CD4-positive, alpha-beta T cell (primary cell): Measurements from ENCODE around the gene TSPAN13. TPM values are rescaled to one million over a fixed set of nuclear protein-coding genes. Genes with fewer than 3 reads are reported as not detected.

ENCODE experiments used
- ATAC-seq: fragments of 200-7000 bp; cut with Tn5 transposase; one replicate; pipeline ENCODE4 v1.10.0; 2022; ENCODE audit warnings: mild to moderate bottlenecking; ENCODE audit not compliant: poor library complexity
- CTCF ChIA-PET: fragments of 350-600 bp; sonication (Branson Sonifier 250); formaldehyde crosslinking; loops from one replicate; lab custom pipeline; 2021; ENCODE audit warnings: antibody characterized with exemption, inconsistent platforms; lab: Charles Lee
- POLR2A ChIA-PET: fragments of 350-600 bp; sonication (Branson Sonifier 250); formaldehyde crosslinking; loops from one replicate; lab custom pipeline; 2021; ENCODE audit warnings: antibody characterized with exemption, inconsistent platforms; lab: Charles Lee
- DNase-seq, 14 experiments: peaks; one replicate each; pipeline ENCODE4 v3.0.0-alpha.2; 2013 to 2020; ENCODE audit warnings: mixed read lengths in 2 of 14
- H3K27ac ChIP-seq, 2 donors: one replicate each; pipeline versions ENCODE4 v1.5.1 to v1.7.0; 2013; ENCODE audit warnings: low read length in 2 of 2, low read depth in 1 of 2, mild to moderate bottlenecking in 1 of 2
- H3K27me3 ChIP-seq, 2 experiments: 1 replicate in 1 of 2; 2 replicates in 1 of 2; pipeline versions ENCODE4 v1.6.1 to v1.7.0; 2013; ENCODE audit warnings: low read length in 2 of 2, control low read depth in 1 of 2, mild to moderate bottlenecking in 1 of 2, moderate library complexity in 1 of 2; ENCODE audit not compliant: insufficient read depth in 2 of 2, control insufficient read depth in 1 of 2
- H3K36me3 ChIP-seq: one replicate; pipeline ENCODE4 v1.6.1; 2013; ENCODE audit warnings: low read length, control low read depth; ENCODE audit not compliant: insufficient read depth
- H3K4me1 ChIP-seq: one replicate; pipeline ENCODE4 v1.6.1; 2013; ENCODE audit warnings: low read length, control low read depth; ENCODE audit not compliant: insufficient read depth
- H3K4me3 ChIP-seq: one replicate; pipeline ENCODE4 v1.5.1; 2013; ENCODE audit warnings: mild to moderate bottlenecking, low read length, moderate library complexity
- H3K9me3 ChIP-seq, 2 experiments: 1 replicate in 1 of 2; 2 replicates in 1 of 2; pipeline versions ENCODE4 v1.6.1 to v1.7.0; 2013; ENCODE audit warnings: low read length in 2 of 2, mild to moderate bottlenecking in 2 of 2, control low read depth in 1 of 2, moderate library complexity in 1 of 2; ENCODE audit not compliant: control insufficient read depth in 1 of 2, insufficient read depth in 1 of 2
- H3K27ac Mint-ChIP-seq: one replicate; pipeline ENCODE4 v1.8.0; 2020; ENCODE audit warnings: mixed read lengths
- H3K27me3 Mint-ChIP-seq: one replicate; pipeline ENCODE4 v1.8.0; 2021; ENCODE audit warnings: mixed read lengths
- H3K36me3 Mint-ChIP-seq: one replicate; pipeline ENCODE4 v1.8.0; 2021; ENCODE audit warnings: low read depth, mixed read lengths
- H3K4me1 Mint-ChIP-seq: one replicate; pipeline ENCODE4 v1.8.0; 2021; ENCODE audit warnings: low read depth, mixed read lengths
- H3K4me3 Mint-ChIP-seq: one replicate; pipeline ENCODE4 v1.8.0; 2020; ENCODE audit warnings: mild to moderate bottlenecking, mixed read lengths
- H3K9me3 Mint-ChIP-seq: one replicate; pipeline ENCODE4 v1.8.0; 2020; ENCODE audit warnings: mixed read lengths
- intact Hi-C, 2 experiments: fragments of 100-400 bp; cut with DNase I in 1 of 2; cut with micrococcal nuclease in 1 of 2; formaldehyde crosslinking; loops; one replicate each; pipeline versions ENCODE4 v1.15.1 to v1.9.0; 2023 to 2025; cut with DNase I, micrococcal nuclease
- total RNA-seq, 174 experiments: library from RNA in 2 of 174; stranded (reverse) in 2 of 174; gene quantifications; one replicate each; pipeline ENCODE4 v1.2.3 and lab custom pipeline; 2021 to 2026
- TF ChIP-seq, protein P1 (sequence below): fragments of 200-600 bp; IDR thresholded peaks from one replicate; pipeline ENCODE4 v1.8.0; 2022; ENCODE audit warnings: antibody characterized with exemption, mild to moderate bottlenecking

Gene TSPAN13
- total RNA-seq, 2 experiments from 2014 or later: 0.16 to 0.25 TPM

DNA sequence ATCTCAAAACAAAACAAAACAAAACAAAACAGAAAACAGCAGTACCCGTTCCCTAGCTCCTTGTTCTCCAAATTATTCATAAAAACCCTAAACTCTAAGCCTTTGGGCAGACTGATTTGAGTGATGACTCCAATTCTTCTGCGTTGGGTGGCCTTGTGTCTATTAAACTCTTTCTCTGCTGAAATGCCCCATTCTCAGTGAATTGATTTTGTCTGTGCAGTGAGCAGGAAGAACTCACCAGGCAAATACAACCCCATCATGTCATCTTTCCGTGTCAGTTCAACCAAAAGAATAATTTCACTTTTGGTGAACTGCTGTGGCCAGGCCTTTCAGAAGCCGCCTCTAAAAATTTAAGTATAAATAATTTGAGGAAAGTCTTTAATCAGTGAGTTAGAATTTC lies 18.5 kb upstream of the TSPAN13 start:
- Histone ChIP-seq H3K36me3 (no peaks in the 10 kb centered on the region), H3K4me1 (no peaks in the 10 kb centered on the region), H3K27ac (no peak overlapping the region), H3K9me3 (no peaks in the 10 kb centered on the region), H3K27me3 (no peaks in the 10 kb centered on the region), H3K4me3 (no peak overlapping the region)
- Mint-ChIP-seq H3K27me3 (no peaks in the 10 kb centered on the region), H3K4me1 (no peaks in the 10 kb centered on the region), H3K9me3 (no peaks in the 10 kb centered on the region), H3K4me3 (no peak overlapping the region), H3K36me3 (no peaks in the 10 kb centered on the region), H3K27ac (no peak overlapping the region)
- TF ChIP-seq, protein P1, sequence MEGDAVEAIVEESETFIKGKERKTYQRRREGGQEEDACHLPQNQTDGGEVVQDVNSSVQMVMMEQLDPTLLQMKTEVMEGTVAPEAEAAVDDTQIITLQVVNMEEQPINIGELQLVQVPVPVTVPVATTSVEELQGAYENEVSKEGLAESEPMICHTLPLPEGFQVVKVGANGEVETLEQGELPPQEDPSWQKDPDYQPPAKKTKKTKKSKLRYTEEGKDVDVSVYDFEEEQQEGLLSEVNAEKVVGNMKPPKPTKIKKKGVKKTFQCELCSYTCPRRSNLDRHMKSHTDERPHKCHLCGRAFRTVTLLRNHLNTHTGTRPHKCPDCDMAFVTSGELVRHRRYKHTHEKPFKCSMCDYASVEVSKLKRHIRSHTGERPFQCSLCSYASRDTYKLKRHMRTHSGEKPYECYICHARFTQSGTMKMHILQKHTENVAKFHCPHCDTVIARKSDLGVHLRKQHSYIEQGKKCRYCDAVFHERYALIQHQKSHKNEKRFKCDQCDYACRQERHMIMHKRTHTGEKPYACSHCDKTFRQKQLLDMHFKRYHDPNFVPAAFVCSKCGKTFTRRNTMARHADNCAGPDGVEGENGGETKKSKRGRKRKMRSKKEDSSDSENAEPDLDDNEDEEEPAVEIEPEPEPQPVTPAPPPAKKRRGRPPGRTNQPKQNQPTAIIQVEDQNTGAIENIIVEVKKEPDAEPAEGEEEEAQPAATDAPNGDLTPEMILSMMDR: no peak
- DNase-seq (no peak), ATAC-seq (no peak)
- CTCF ChIA-PET: interaction anchor here (1.2 kb wide), 1 partner anchor 16 kb away, joined by 3 read pairs; no protein-coding TSS in a partner anchor
- intact Hi-C loops: no loop called here
- POLR2A ChIA-PET: no interaction called here

DNA sequence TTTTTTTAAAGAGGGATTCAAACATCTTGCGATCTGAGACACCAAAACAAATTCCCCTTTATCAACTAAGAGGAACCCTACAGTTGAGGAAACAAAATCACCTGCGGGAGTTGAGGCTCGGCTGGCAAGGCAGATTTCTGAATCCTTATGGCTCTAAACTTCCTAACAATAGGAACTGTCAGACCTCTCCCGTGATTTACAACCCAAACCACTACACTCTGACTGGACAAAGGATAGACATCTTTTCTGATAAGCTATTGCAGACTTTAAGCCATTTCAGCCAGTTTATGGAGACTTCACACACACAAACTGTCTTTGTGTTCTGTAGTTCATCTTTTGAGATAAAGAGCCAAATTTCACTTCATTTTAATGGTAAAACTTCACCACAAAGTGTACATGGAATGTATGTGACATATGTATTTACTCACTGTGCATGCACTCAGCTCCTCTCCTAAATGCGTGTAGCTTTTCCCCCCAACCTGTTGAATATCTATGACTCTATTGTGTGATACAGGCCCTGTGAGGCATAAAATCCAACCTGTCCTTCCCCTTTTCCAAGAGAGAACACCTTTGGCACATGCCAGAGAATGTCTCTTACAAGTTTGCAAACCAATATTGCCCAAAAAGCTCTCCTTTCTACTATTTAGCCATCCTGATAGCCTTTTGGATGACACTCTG lies 15.4 kb upstream of the TSPAN13 start:
- TF ChIP-seq, protein P1: no peak
- no peak overlapping the region for H3K4me3 ChIP-seq
- no peak overlapping the region for H3K4me3 Mint-ChIP-seq
- H3K9me3 ChIP-seq: no peaks in the 10 kb centered on the region
- no peak overlapping the region for H3K27ac Mint-ChIP-seq
- no peaks in the 10 kb centered on the region for H3K27me3 Mint-ChIP-seq
- intact Hi-C loops: no loop called here
- no peaks in the 10 kb centered on the region for H3K36me3 ChIP-seq
- no peaks in the 10 kb centered on the region for H3K9me3 Mint-ChIP-seq
- DNase-seq (no peak), ATAC-seq (no peak)
- CTCF ChIA-PET: no interaction called here
- POLR2A ChIA-PET: no interaction called here
- no peaks in the 10 kb centered on the region for H3K4me1 ChIP-seq
- no peaks in the 10 kb centered on the region for H3K27me3 ChIP-seq
- no peak overlapping the region for H3K27ac ChIP-seq
- H3K36me3 Mint-ChIP-seq: no peaks in the 10 kb centered on the region
- no peaks in the 10 kb centered on the region for H3K4me1 Mint-ChIP-seq

GRCh38 chr7:16739863-16740622 lies 13.5 kb upstream of the TSPAN13 start:
- H3K27ac Mint-ChIP-seq: no peak overlapping the region
- TF ChIP-seq, protein P1: no peak

More at GRCh38 chr7:16739863-16740622, 13.5 kb upstream of the TSPAN13 start:
- Histone ChIP-seq H3K36me3 (no peaks in the 10 kb centered on the region), H3K27me3 (no peaks in the 10 kb centered on the region), H3K9me3 (no peaks in the 10 kb centered on the region), H3K27ac (no peak overlapping the region), H3K4me3 (no peak overlapping the region), H3K4me1 (no peaks in the 10 kb centered on the region)
- ChIA-PET CTCF (no interaction called here), POLR2A (no interaction called here)
- Mint-ChIP-seq H3K4me1 (no peaks in the 10 kb centered on the region), H3K9me3 (no peaks in the 10 kb centered on the region), H3K4me3 (no peak overlapping the region), H3K36me3 (no peaks in the 10 kb centered on the region), H3K27me3 (no peaks in the 10 kb centered on the region)
- intact Hi-C loops: no loop called here
- no peak for ATAC-seq
- DNase-seq: no peak
